Activated B cell treated with CpG ODN at 0.5 μM for 24 hours (primary cell): ENCODE measurements around the gene ZNF430. TPM values are rescaled to one million over a fixed set of nuclear protein-coding genes. Genes with fewer than 3 reads are reported as not detected.
"Not testable (repeated sequence)": the region's sequence is repeated elsewhere in the genome, so short reads cannot be mapped to it uniquely, and the experiment has no call there.

ENCODE experiments used
- ATAC-seq: fragments of 200-7000 bp; cut with Tn5 transposase; one replicate; pipeline ENCODE4 v1.10.0; 2021; ENCODE audit warnings: low read depth, mild to moderate bottlenecking, moderate library complexity
- CTCF ChIA-PET: fragments of 350-600 bp; sonication (Branson Sonifier 250); formaldehyde crosslinking; loops from one replicate; lab custom pipeline; 2021; ENCODE audit warnings: antibody characterized with exemption; lab: Charles Lee
- POLR2A ChIA-PET: fragments of 350-600 bp; sonication (Branson Sonifier 250); formaldehyde crosslinking; loops from one replicate; lab custom pipeline; 2021; ENCODE audit warnings: antibody characterized with exemption; lab: Charles Lee
- DNase-seq: peaks from one replicate; pipeline ENCODE4 v3.0.0; 2022
- H3K27ac Mint-ChIP-seq: one replicate; pipeline ENCODE4 v1.8.0; 2020; ENCODE audit warnings: mixed read lengths
- H3K27me3 Mint-ChIP-seq: one replicate; pipeline ENCODE4 v1.8.0; 2021; ENCODE audit warnings: mixed read lengths
- H3K36me3 Mint-ChIP-seq: one replicate; pipeline ENCODE4 v1.8.0; 2021; ENCODE audit warnings: low read depth, mixed read lengths
- H3K4me1 Mint-ChIP-seq: one replicate; pipeline ENCODE4 v1.8.0; 2021; ENCODE audit warnings: mixed read lengths
- H3K4me3 Mint-ChIP-seq: one replicate; pipeline ENCODE4 v1.8.0; 2020; ENCODE audit warnings: mild to moderate bottlenecking, mixed read lengths
- H3K9me3 Mint-ChIP-seq: one replicate; pipeline ENCODE4 v1.8.0; 2020; ENCODE audit warnings: mixed read lengths
- intact Hi-C: fragments of 100-400 bp; cut with micrococcal nuclease; formaldehyde crosslinking; loops from one replicate; pipeline ENCODE4 v1.15.1; 2024
- total RNA-seq: library from RNA; stranded (reverse); gene quantifications from 2 replicates; pipeline ENCODE4 v1.2.3, GENCODE V29; 2022
- TF ChIP-seq, protein P1 (sequence below): fragments of 200-600 bp; IDR thresholded peaks from one replicate; pipeline ENCODE4 v1.8.0; 2022; ENCODE audit warnings: antibody characterized with exemption, mild to moderate bottlenecking

Gene ZNF430
- 36.4 and 39.8 TPM in 2 replicates for total RNA-seq

DNA sequence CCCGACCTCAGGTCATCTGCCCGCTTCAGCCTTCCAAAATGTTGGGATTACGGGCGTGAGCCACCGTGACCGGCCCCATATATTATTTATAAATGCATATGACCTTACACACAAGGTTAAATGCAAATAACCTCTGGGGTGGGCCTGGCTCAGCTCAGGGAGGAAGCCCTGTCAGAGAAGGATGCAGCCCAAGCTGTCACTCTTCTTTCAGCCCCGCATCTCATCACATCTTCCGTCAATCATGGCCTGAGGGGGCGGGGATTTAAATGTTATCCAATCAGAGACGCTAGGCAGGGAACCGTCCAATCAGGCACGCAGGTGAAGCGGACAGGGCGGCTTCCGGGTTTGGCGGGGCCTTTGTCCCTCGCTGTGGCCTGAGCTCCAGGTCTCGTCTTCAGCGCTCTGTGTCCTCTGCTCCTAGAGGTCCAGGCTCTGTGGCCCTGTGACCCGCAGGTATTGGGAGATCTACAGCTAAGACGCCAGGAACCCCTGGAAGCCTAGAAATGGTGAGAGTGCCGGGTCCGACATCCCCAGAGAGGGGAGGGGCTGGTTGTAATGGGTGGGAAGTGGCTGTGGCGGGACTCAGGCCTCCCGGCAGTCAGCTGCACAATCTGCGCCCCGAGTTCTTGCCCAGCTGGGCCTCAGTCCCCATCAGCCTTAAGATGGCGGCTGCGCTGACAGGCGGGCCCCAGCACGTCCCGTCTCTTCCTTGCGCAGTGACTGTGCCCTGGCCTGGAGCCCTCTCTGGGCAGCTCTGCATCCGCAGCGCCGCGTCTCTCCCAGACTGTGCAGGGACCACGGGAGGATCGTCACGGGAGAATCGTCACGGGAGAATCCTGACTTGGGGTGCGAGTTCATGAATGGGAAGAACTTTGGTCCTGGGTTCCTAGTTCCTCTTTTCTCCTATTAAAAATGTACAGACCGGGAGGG lies at the start of gene ZNF430:
ZNF430 (plus strand) TSS at position 360 of the 930 bp plus-strand sequence; CDS start at position 504, 144 bp downstream.
- Mint-ChIP-seq H3K36me3 (peaks cover 43% of the 10 kb centered on the region), H3K4me1 (peaks cover 50% of the 10 kb centered on the region), H3K4me3 (peak within 1 kb of the TSS; percentile 100), H3K27ac (peak within 1 kb of the TSS; percentile 100), H3K27me3 (no peaks in the 10 kb centered on the region), H3K9me3 (no peaks in the 10 kb centered on the region)
- TF ChIP-seq, protein P1, sequence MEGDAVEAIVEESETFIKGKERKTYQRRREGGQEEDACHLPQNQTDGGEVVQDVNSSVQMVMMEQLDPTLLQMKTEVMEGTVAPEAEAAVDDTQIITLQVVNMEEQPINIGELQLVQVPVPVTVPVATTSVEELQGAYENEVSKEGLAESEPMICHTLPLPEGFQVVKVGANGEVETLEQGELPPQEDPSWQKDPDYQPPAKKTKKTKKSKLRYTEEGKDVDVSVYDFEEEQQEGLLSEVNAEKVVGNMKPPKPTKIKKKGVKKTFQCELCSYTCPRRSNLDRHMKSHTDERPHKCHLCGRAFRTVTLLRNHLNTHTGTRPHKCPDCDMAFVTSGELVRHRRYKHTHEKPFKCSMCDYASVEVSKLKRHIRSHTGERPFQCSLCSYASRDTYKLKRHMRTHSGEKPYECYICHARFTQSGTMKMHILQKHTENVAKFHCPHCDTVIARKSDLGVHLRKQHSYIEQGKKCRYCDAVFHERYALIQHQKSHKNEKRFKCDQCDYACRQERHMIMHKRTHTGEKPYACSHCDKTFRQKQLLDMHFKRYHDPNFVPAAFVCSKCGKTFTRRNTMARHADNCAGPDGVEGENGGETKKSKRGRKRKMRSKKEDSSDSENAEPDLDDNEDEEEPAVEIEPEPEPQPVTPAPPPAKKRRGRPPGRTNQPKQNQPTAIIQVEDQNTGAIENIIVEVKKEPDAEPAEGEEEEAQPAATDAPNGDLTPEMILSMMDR: no peak
- DNase-seq (peak; percentile 77), ATAC-seq (peak; percentile 95)
- POLR2A ChIA-PET: interaction anchor here (0.6 to 2.1 kb wide), 19 partner anchors 9 to 977 kb away, joined by 3 to 33 read pairs (median 7); partner anchors contain the start of genes ZNF429, ZNF431, ZNF486 and ZNF626
- intact Hi-C loops: loop anchor here (1.0 to 10.0 kb wide), 13 partner anchors 21 to 1503 kb away; partner anchors contain the start of genes NDUFA13, TSSK6, ZNF257 and ZNF486
- CTCF ChIA-PET: no interaction called here

DNA sequence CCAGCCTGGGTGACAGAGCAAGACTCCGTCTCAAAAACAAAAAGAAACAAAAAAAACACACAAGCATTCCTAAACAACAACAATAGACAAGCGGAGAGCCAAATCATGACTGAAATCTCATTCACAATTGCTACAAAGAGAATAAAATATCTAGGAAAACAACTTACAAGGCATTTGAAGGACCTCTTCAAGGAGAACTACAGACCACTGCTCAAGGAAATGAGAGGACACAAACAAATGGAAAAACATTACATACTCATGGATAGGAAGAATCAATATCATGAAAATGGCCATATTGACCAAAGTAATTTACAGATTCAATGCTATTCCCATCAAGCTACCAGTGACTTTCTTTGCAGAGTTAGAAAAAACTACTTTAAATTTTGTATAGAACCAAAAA lies 27.7 kb upstream of the ZNF430 start:
- intact Hi-C loops, H3K36me3 Mint-ChIP-seq, H3K27ac Mint-ChIP-seq, CTCF ChIA-PET, POLR2A ChIA-PET, ATAC-seq, DNase-seq, H3K27me3 Mint-ChIP-seq, H3K4me1 Mint-ChIP-seq, H3K4me3 Mint-ChIP-seq: not testable (repeated sequence)
- H3K9me3 Mint-ChIP-seq: peaks cover 24% of the 10 kb centered on the region

DNA sequence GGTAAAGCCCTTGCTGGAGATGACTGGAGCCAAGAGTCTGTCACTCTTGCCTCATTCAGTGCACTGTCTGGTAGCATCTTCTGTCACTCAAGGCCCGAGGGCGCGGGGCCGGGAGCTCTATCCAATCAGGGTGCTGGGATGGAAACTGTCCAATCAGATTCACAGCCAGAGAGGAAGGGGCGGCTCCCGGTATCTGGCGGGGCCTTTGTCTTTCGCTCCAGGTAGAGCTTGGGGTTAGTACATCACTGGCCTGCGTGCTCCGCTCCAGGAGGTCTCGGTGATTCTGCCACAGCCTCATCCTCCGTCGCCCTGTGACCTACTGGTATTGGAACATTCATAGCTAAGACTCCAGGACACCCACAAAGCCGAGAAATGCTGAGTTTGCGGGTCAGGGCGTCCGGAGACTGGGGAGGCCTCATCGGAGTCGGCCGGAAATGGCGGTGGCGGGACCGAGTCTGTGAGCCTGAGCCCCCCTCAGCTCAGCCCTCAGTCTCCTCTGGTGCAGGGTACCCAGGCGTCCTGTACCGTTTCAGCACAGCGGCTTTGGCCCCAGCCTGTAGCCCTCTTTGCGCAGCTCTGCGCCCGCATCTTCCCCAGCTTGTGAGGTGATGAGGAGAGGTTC lies 20.6 kb upstream of the ZNF430 start:
- H3K27ac Mint-ChIP-seq: peak overlapping the region; percentile 70
- no peaks in the 10 kb centered on the region for H3K9me3 Mint-ChIP-seq
- no peaks in the 10 kb centered on the region for H3K36me3 Mint-ChIP-seq
- peak overlapping the region; percentile 91 for H3K4me3 Mint-ChIP-seq
- H3K27me3 Mint-ChIP-seq: no peaks in the 10 kb centered on the region
- DNase-seq (peak; percentile 74), ATAC-seq (peak; percentile 100)
- ChIA-PET POLR2A (interaction anchor here (0.6 to 1.6 kb wide), 13 partner anchors 21 to 921 kb away, joined by 3 to 33 read pairs (median 6); partner anchors contain the start of genes ZNF429, ZNF430, ZNF431 and ZNF486), CTCF (interaction anchor here (0.6 kb wide), 1 partner anchor 613 kb away, joined by 4 read pairs; no protein-coding TSS in a partner anchor)
- TF ChIP-seq, protein P1: no peak
- intact Hi-C loops: loop anchor here (1.0 to 5.0 kb wide), 5 partner anchors 20 to 339 kb away; partner anchors contain the start of genes ZNF430, ZNF431, ZNF626 and ZNF714
- peaks cover 6% of the 10 kb centered on the region for H3K4me1 Mint-ChIP-seq

DNA sequence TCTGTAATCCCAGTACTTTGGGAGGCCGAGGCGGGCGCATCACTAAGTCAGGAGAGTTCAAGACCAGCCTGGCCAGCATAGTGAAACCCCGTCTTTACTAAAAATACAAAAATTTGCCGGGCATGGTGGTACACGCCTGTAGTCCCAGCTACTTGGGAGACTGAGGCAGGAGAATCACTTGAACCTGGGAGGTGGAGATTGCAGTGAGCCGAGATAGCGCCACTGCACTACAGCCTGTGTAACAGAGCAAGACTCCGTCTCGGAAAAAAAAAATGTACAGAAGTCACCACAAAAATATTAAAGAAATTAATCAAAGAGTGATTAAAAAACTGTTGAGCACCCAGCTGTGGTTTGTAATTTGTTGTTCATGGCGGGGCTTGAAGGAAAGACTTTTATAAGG lies 781 bp downstream of the ZNF430 start:
- Mint-ChIP-seq H3K4me1 (peaks cover 55% of the 10 kb centered on the region), H3K4me3 (peak overlapping the region; percentile 100), H3K27ac (peak overlapping the region; percentile 100), H3K36me3 (peaks cover 50% of the 10 kb centered on the region)
- POLR2A ChIA-PET: interaction anchor here (1.1 to 2.1 kb wide), 9 partner anchors 8 to 597 kb away, joined by 3 to 33 read pairs (median 11); partner anchors contain the start of genes ZNF429, ZNF431, ZNF66 and ZNF714
- ATAC-seq, CTCF ChIA-PET, H3K9me3 Mint-ChIP-seq, H3K27me3 Mint-ChIP-seq, DNase-seq: not testable (repeated sequence)
- intact Hi-C loops: loop anchor here (2.0 to 10.0 kb wide), 10 partner anchors 62 to 1504 kb away; partner anchors contain the start of genes NDUFA13, TSSK6, ZNF257 and ZNF493

DNA sequence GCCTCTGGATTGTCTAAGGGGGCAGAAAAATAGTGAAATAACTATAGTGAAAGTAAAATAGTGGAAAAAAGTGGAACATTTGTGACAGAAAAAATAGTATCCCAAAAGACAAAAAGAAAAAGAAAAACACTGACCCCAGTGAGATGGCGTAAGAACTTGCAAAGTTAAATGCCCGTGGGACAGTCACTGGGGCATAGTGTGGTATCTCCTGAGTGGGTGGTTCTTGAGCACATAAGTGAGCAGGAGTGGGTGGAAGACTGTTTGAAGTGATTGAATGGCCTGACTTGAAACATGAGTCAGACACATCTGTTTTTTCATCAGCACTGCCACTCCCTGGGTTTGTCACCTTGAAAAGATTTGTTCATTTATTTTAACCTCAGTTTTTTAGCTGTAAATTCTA lies 2.5 kb downstream of the ZNF430 start:
- Mint-ChIP-seq H3K36me3 (peaks cover 67% of the 10 kb centered on the region), H3K4me1 (peaks cover 71% of the 10 kb centered on the region), H3K4me3 (peak overlapping the region; percentile 100), H3K27ac (peak overlapping the region; percentile 82), H3K9me3 (no peaks in the 10 kb centered on the region), H3K27me3 (no peaks in the 10 kb centered on the region)
- DNase-seq (no peak), ATAC-seq (peak; percentile 12)
- TF ChIP-seq, protein P1: no peak
- intact Hi-C loops: loop anchor here (5.0 to 10.0 kb wide), 7 partner anchors 246 to 1506 kb away; partner anchors contain the start of genes NDUFA13, TSSK6, ZNF257 and ZNF626
- POLR2A ChIA-PET: no interaction called here
- CTCF ChIA-PET: no interaction called here
